HFFc6 (cell line): ENCODE results near the gene SLC25A1. TPM values are rescaled to one million over a fixed set of nuclear protein-coding genes. Genes with fewer than 3 reads are reported as not detected.
"Not testable (repeated sequence)": the region's sequence is repeated elsewhere in the genome, so short reads cannot be mapped to it uniquely, and the experiment has no call there.

Experiments
- DNase-seq: peaks from one replicate; pipeline ENCODE4 v3.0.0-alpha.2; 2018
- H3K27ac Mint-ChIP-seq: 2 replicates; pipeline ENCODE4 v1.8.0; 2020; ENCODE audit warnings: mild to moderate bottlenecking, mixed read lengths
- H3K27me3 Mint-ChIP-seq: 2 replicates; pipeline ENCODE4 v1.8.0; 2021; ENCODE audit warnings: mild to moderate bottlenecking, moderate library complexity, mixed read lengths; ENCODE audit not compliant: insufficient read depth
- H3K36me3 Mint-ChIP-seq: 2 replicates; pipeline ENCODE4 v1.8.0; 2021; ENCODE audit warnings: low read depth, mixed read lengths
- H3K4me1 Mint-ChIP-seq: 2 replicates; pipeline ENCODE4 v1.8.0; 2020; ENCODE audit warnings: low read depth, mixed read lengths
- H3K4me3 Mint-ChIP-seq: 2 replicates; pipeline ENCODE4 v1.8.0; 2020; ENCODE audit warnings: mild to moderate bottlenecking, moderate library complexity, mixed read lengths
- H3K9me3 Mint-ChIP-seq: 2 replicates; pipeline ENCODE4 v1.8.0; 2020; ENCODE audit warnings: mild to moderate bottlenecking, mixed read lengths
- CTCF ChIP-seq: fragments of 200-600 bp; sonication (generic); IDR thresholded peaks from 2 replicates; pipeline ENCODE4 v1.5.0; 2021; ENCODE audit warnings: antibody characterized with exemption, mild to moderate bottlenecking
- total RNA-seq, 6 experiments: library from RNA; stranded (reverse); fragmentation: NEBNext Ultra II Directional; extraction: Animal tissue kit (Norgen Biotek cat#: 25700); gene quantifications; 2 replicates in 1 of 6; 3 replicates in 5 of 6; pipeline ENCODE4 v1.2.3, GENCODE V29; 2021

Gene SLC25A1
- total RNA-seq, 6 experiments from 2014 or later, result 102 to 124 (median 108) TPM

GRCh38 chr22:19168088-19168890 is 10.2 kb downstream of the SLC25A1 start:
- Mint-ChIP-seq H3K27me3 (peaks cover 16% of the 10 kb centered on the region), H3K4me3 (no peak overlapping the region), H3K9me3 (peaks cover 6% of the 10 kb centered on the region; the same call in 1 of the 2 replicates), H3K36me3 (peaks cover 11% of the 10 kb centered on the region; the same call in 1 of the 2 replicates), H3K4me1 (peaks cover 25% of the 10 kb centered on the region), H3K27ac (no peak overlapping the region)
- TF ChIP-seq CTCF, result peak; percentile 45
- no peak for DNase-seq

- Mint-ChIP-seq H3K4me3 (no peak overlapping the region), H3K27me3 (peaks cover 16% of the 10 kb centered on the region), H3K9me3 (peaks cover 6% of the 10 kb centered on the region; the same call in 1 of the 2 replicates), H3K4me1 (peaks cover 15% of the 10 kb centered on the region), H3K36me3 (peaks cover 4% of the 10 kb centered on the region; the same call in 1 of the 2 replicates), H3K27ac (no peak overlapping the region)
- TF ChIP-seq CTCF, result no peak
- no peak for DNase-seq
Measured at GRCh38 chr22:19167106-19167869, 11.2 kb downstream of the SLC25A1 start.

GRCh38 chr22:19166421-19166820 is 12.1 kb downstream of the SLC25A1 start:
- peaks cover 16% of the 10 kb centered on the region for H3K27me3 Mint-ChIP-seq
- H3K4me3 Mint-ChIP-seq, result no peak overlapping the region
- H3K9me3 Mint-ChIP-seq, result peaks cover 6% of the 10 kb centered on the region; the same call in 1 of the 2 replicates
- no peak overlapping the region for H3K27ac Mint-ChIP-seq
- H3K4me1 Mint-ChIP-seq, result peaks cover 11% of the 10 kb centered on the region
- TF ChIP-seq CTCF, result no peak
- H3K36me3 Mint-ChIP-seq, result no peaks in the 10 kb centered on the region
- DNase-seq, result no peak

GRCh38 chr22:19164425-19164824 is 14.1 kb downstream of the SLC25A1 start:
- DNase-seq, result no peak
- Mint-ChIP-seq H3K4me1 (0 out of 2 replicates have a peak, but pooled peaks cover 6% of the 10 kb centered on the region), H3K27me3 (peaks cover 18% of the 10 kb centered on the region), H3K9me3 (peaks cover 6% of the 10 kb centered on the region; the same call in 1 of the 2 replicates), H3K27ac (no peak overlapping the region), H3K4me3 (no peak overlapping the region), H3K36me3 (no peaks in the 10 kb centered on the region)
- no peak for TF ChIP-seq CTCF

- not testable (repeated sequence) for H3K36me3 Mint-ChIP-seq, H3K27me3 Mint-ChIP-seq, DNase-seq, H3K27ac Mint-ChIP-seq, H3K4me3 Mint-ChIP-seq, H3K9me3 Mint-ChIP-seq, H3K4me1 Mint-ChIP-seq
Measured at GRCh38 chr22:19158649-19159048, 19.9 kb downstream of the SLC25A1 start.

- not testable (repeated sequence) for H3K27ac Mint-ChIP-seq, H3K36me3 Mint-ChIP-seq, DNase-seq, H3K4me1 Mint-ChIP-seq, H3K4me3 Mint-ChIP-seq, H3K9me3 Mint-ChIP-seq
- H3K27me3 Mint-ChIP-seq, result peaks cover 26% of the 10 kb centered on the region
Measured at GRCh38 chr22:19156109-19156508, 22.4 kb downstream of the SLC25A1 start.
